GM12878 (cell line): Measurements from ENCODE around the gene PCNX4. TPM values are rescaled to one million over a fixed set of nuclear protein-coding genes. Genes with fewer than 3 reads are reported as not detected.

ENCODE experiments used
- ATAC-seq: fragments of 200-7000 bp; cut with Tn5 transposase; 3 replicates; pipeline ENCODE4 v1.9.1; 2020; ENCODE audit warnings: mild to moderate bottlenecking, moderate library complexity
- BruUV-seq: library from RNA; stranded (reverse); fragments of 400-500 nt; replicated peaks from 2 replicates; lab custom pipeline; 2021; lab: Mats Ljungman, UMichigan
- CTCF ChIA-PET: fragments of 300-600 bp; sonication (Branson Sonifier 250); formaldehyde crosslinking; extraction: SDS; loops from one replicate; lab custom pipeline; 2021; ENCODE audit warnings: inconsistent platforms; lab: Yijun Ruan, JAX
- POLR2A ChIA-PET: fragments of 350-600 bp; formaldehyde crosslinking; extraction: SDS; loops from one replicate; lab custom pipeline; 2021; ENCODE audit warnings: inconsistent platforms; lab: Charles Lee
- RAD21 ChIA-PET: fragments of 300-600 bp; sonication (Branson Sonifier 250); formaldehyde crosslinking; loops from one replicate; lab custom pipeline; 2023; ENCODE audit warnings: antibody characterized with exemption; ENCODE audit not compliant: unreplicated experiment; lab: Charles Lee
- SMC1A ChIA-PET: fragments of 300-600 bp; sonication (Branson Sonifier 250); formaldehyde crosslinking; loops from one replicate; lab custom pipeline; 2023; ENCODE audit not compliant: unreplicated experiment, uncharacterized antibody; lab: Charles Lee
- DNase-seq: peaks from one replicate; pipeline ENCODE4 v3.0.0-alpha.2; 2011; ENCODE audit warnings: low read depth, low spot score
- FAIRE-seq: peaks from 3 replicates; lab custom pipeline; 2011; peaks lifted over from hg19 to GRCh38; lab: Jason Lieb, UNC
- H2AFZ ChIP-seq: 2 replicates; pipeline ENCODE4 v1.6.0; 2011; ENCODE audit warnings: low read depth, low read length, control low read depth; ENCODE audit not compliant: control insufficient read depth
- H3K27ac ChIP-seq: 2 replicates; pipeline ENCODE4 v1.5.1; 2011; ENCODE audit warnings: control low read depth; ENCODE audit not compliant: control insufficient read depth, insufficient read depth
- H3K27me3 ChIP-seq, 2 experiments: replicated peaks in 1 of 2; 2 replicates each; pipeline versions ENCODE4 v1.6.0 to v1.6.1; 2011; ENCODE audit warnings: low read length in 1 of 2; ENCODE audit not compliant: control insufficient read depth in 2 of 2, insufficient read depth in 2 of 2
- H3K36me3 ChIP-seq, 2 experiments: 2 replicates each; pipeline ENCODE4 v1.5.1; 2011; ENCODE audit warnings: low read length in 1 of 2; ENCODE audit not compliant: control insufficient read depth in 2 of 2, insufficient read depth in 2 of 2
- H3K4me1 ChIP-seq: 2 replicates; pipeline ENCODE4 v1.6.1; 2011; ENCODE audit warnings: mild to moderate bottlenecking, low read length, moderate library complexity, mixed read lengths; ENCODE audit not compliant: control insufficient read depth, insufficient read depth
- H3K4me2 ChIP-seq: 2 replicates; pipeline ENCODE4 v1.6.0; 2011; ENCODE audit warnings: control low read depth; ENCODE audit not compliant: control insufficient read depth, insufficient read depth
- H3K4me3 ChIP-seq: fragments of 200-600 bp; sonication (generic); 2 replicates; pipeline ENCODE4 v1.5.1; 2016
- H3K79me2 ChIP-seq: 2 replicates; pipeline ENCODE4 v1.6.0; 2011; ENCODE audit warnings: low read length; ENCODE audit not compliant: control insufficient read depth, insufficient read depth
- H3K9ac ChIP-seq: 2 replicates; pipeline ENCODE4 v1.8.0; 2011; ENCODE audit warnings: low read length, control low read depth, mixed read lengths; ENCODE audit not compliant: control insufficient read depth, insufficient read depth
- H3K9me3 ChIP-seq: replicated peaks from 3 replicates; pipeline ENCODE4 v1.5.1; 2011; ENCODE audit warnings: mild to moderate bottlenecking, low read length; ENCODE audit not compliant: control insufficient read depth, insufficient read depth
- H4K20me1 ChIP-seq: 2 replicates; pipeline ENCODE4 v1.6.0; 2011; ENCODE audit not compliant: control insufficient read depth, insufficient read depth
- IKZF1 ChIP-seq: fragments of 450-650 bp; conservative IDR thresholded peaks from 2 replicates; pipeline ENCODE4 v1.6.1; 2017; ENCODE audit warnings: antibody characterized with exemption, mild to moderate bottlenecking
- NFYB ChIP-seq: IDR thresholded peaks from 2 replicates; pipeline ENCODE4 v1.6.1; 2011; ENCODE audit warnings: low read depth, mild to moderate bottlenecking, low read length, improper control_type of control experiment, moderate library complexity; ENCODE audit not compliant: insufficient read depth
- SRF ChIP-seq, 2 experiments: IDR thresholded peaks; 2 replicates each; pipeline ENCODE4 v1.6.1; 2011; ENCODE audit warnings: low read depth in 2 of 2, low read length in 2 of 2, mild to moderate bottlenecking in 1 of 2, moderate library complexity in 1 of 2
- whole genome bisulfite sequencing: methylation state at CpG from one replicate; pipeline ENCODE4 v1.1.6; 2016; ENCODE audit warnings: low lambda C conversion rate; ENCODE audit not compliant: insufficient replicate concordance, insufficient coverage; ENCODE audit errors: missing lambda C conversion rate; 5-methylcytosine and 5-hydroxymethylcytosine counted together
- in situ Hi-C: fragments of 300-500 bp; cut with MboI; formaldehyde crosslinking; loops from 9 replicates; pipeline ENCODE4 v1.14.3; 2018; ENCODE audit warnings: mixed read lengths
- intact Hi-C: fragments of 100-400 bp; cut with micrococcal nuclease; formaldehyde crosslinking; loops from one replicate; pipeline ENCODE4 v1.14.2; 2022; ENCODE audit not compliant: unreplicated experiment
- polyA plus RNA-seq, 11 experiments: library from polyadenylated mRNA; depleted of rRNA in 4 of 11; unstranded in 6 of 11; stranded (reverse) in 5 of 11; fragments of >200 nt; fragmentation: Nextera tagmentation in 4 of 11; fragmentation: Illumina TruSeq in 1 of 11; extraction: Ambion mirVana in 4 of 11; extraction: Trizol in 1 of 11; gene quantifications; 1 replicate in 1 of 11; 2 replicates in 10 of 11; pipeline versions ENCODE4 v1.2.1 to v1.2.3, GENCODE V29; 2011 to 2016; ENCODE audit warnings: inconsistent platforms in 2 of 11, missing spikeins in 2 of 11, low read depth in 1 of 11
- total RNA-seq, 4 experiments: library from RNA; depleted of rRNA in 3 of 4; stranded (reverse); fragments of >200 nt in 3 of 4; fragmentation: Illumina TruSeq in 1 of 4; extraction: Trizol in 1 of 4; gene quantifications; 2 replicates each; pipeline versions ENCODE4 v1.2.1 to v1.2.3, GENCODE V29; 2013 to 2021
- TF ChIP-seq, protein P1 (sequence below): fragments of 450-650 bp; IDR thresholded peaks from 2 replicates; pipeline ENCODE4 v1.6.1; 2016; ENCODE audit warnings: mild to moderate bottlenecking, moderate library complexity, borderline replicate concordance
- TF ChIP-seq, protein P2 (sequence below): IDR thresholded peaks from 2 replicates; pipeline ENCODE4 v1.6.1; 2011; ENCODE audit warnings: borderline replicate concordance, low read depth, mild to moderate bottlenecking, moderate library complexity, mixed read lengths, low read length; ENCODE audit not compliant: insufficient read depth; ENCODE audit errors: extremely low read length

The PCNX4 gene
- total and polyA plus RNA-seq, 10 of the 15 experiments (the other 5 are each of a cell fraction or from before 2014, with no cell fraction given): 13.8 to 56.6 (median 39.4) TPM

DNA sequence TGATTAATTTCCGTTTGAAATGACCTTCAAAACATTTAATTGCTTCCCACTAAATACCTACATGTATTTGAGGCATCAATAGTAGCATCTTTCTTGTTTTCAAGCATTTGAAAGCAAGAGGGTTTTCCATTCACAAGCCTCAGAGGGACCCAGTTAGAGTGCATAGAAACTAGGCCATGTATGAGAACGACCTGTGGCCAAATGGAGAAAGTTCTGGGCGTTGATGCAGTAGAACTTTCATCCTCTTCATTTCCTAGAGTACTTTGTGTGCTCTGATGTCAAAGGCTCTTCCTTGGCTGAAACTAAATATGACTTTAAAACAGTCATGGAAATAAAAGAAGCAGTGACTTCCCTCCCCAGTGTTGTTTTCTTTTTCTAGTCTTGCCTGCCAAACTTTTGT is 74.4 kb downstream of the PCNX4 start:
- Histone ChIP-seq H2AFZ (peak overlapping the region; percentile 91), H3K27me3 (no peaks in the 10 kb centered on the region), H4K20me1 (no peaks in the 10 kb centered on the region), H3K36me3 (no peaks in the 10 kb centered on the region), H3K79me2 (peaks cover 23% of the 10 kb centered on the region), H3K27ac (no peak overlapping the region), H3K4me1 (peaks cover 19% of the 10 kb centered on the region), H3K4me3 (no peak overlapping the region)
- POLR2A ChIA-PET: interaction anchor here (1.1 to 4.3 kb wide), 6 partner anchors 9 to 99 kb away, joined by 3 to 22 read pairs (median 6); partner anchors contain the start of gene PCNX4
- no TSS peak for BruUV-seq
- intact Hi-C loops: loop anchor here (5.0 to 10.0 kb wide), 3 partner anchors 104 to 681 kb away; partner anchors contain the start of genes JKAMP and L3HYPDH
- RAD21 ChIA-PET: interaction anchor here (0.7 to 5.7 kb wide), 16 partner anchors 14 to 202 kb away, joined by 3 to 98 read pairs (median 5); partner anchors contain the start of gene PCNX4
- ATAC-seq: no peak
- SMC1A ChIA-PET: interaction anchor here (0.7 to 11.2 kb wide), 20 partner anchors 9 to 534 kb away, joined by 3 to 149 read pairs (median 3); no protein-coding TSS in a partner anchor
- FAIRE-seq: no peak
- WGBS: 15% methylated on average over 3 of the region's 3 CpGs
- TF ChIP-seq SRF (IDR thresholded peaks at IDR 0.05; ENCODE audit: low read depth in 2 of 2, low read length in 2 of 2) (no peak), NFYB (no peak), IKZF1 (no peak)
- TF ChIP-seq, protein P1, sequence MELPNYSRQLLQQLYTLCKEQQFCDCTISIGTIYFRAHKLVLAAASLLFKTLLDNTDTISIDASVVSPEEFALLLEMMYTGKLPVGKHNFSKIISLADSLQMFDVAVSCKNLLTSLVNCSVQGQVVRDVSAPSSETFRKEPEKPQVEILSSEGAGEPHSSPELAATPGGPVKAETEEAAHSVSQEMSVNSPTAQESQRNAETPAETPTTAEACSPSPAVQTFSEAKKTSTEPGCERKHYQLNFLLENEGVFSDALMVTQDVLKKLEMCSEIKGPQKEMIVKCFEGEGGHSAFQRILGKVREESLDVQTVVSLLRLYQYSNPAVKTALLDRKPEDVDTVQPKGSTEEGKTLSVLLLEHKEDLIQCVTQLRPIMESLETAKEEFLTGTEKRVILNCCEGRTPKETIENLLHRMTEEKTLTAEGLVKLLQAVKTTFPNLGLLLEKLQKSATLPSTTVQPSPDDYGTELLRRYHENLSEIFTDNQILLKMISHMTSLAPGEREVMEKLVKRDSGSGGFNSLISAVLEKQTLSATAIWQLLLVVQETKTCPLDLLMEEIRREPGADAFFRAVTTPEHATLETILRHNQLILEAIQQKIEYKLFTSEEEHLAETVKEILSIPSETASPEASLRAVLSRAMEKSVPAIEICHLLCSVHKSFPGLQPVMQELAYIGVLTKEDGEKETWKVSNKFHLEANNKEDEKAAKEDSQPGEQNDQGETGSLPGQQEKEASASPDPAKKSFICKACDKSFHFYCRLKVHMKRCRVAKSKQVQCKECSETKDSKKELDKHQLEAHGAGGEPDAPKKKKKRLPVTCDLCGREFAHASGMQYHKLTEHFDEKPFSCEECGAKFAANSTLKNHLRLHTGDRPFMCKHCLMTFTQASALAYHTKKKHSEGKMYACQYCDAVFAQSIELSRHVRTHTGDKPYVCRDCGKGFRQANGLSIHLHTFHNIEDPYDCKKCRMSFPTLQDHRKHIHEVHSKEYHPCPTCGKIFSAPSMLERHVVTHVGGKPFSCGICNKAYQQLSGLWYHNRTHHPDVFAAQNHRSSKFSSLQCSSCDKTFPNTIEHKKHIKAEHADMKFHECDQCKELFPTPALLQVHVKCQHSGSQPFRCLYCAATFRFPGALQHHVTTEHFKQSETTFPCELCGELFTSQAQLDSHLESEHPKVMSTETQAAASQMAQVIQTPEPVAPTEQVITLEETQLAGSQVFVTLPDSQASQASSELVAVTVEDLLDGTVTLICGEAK: no peak
- TF ChIP-seq, protein P2, sequence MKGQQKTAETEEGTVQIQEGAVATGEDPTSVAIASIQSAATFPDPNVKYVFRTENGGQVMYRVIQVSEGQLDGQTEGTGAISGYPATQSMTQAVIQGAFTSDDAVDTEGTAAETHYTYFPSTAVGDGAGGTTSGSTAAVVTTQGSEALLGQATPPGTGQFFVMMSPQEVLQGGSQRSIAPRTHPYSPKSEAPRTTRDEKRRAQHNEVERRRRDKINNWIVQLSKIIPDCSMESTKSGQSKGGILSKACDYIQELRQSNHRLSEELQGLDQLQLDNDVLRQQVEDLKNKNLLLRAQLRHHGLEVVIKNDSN: no peak
- TF ChIP-seq, all 136 proteins: peak for 0
- no peak overlapping the region for H3K9ac ChIP-seq
- in situ Hi-C loops: loop anchor here (25.0 kb wide), 1 partner anchor 679 kb away; the partner anchor contains the start of genes JKAMP and L3HYPDH
- H3K9me3 ChIP-seq: no peaks in the 10 kb centered on the region
- no peak for DNase-seq
- CTCF ChIA-PET: interaction anchor here (0.6 to 9.2 kb wide), 19 partner anchors 10 to 533 kb away, joined by 3 to 149 read pairs (median 4); partner anchors contain the start of gene PCNX4
- H3K4me2 ChIP-seq: peak overlapping the region; percentile 65; the same call in 1 of the 2 replicates
